Panc1 (cell line): ENCODE results near the gene SMIM20. TPM values are rescaled to one million over a fixed set of nuclear protein-coding genes. Genes with fewer than 3 reads are reported as not detected.
"Not testable (repeated sequence)": the region's sequence is repeated elsewhere in the genome, so short reads cannot be mapped to it uniquely, and the experiment has no call there.

Source experiments
- ATAC-seq: fragments of 200-7000 bp; cut with Tn5 transposase; 2 replicates; pipeline ENCODE4 v1.9.1; 2020; ENCODE audit warnings: mild to moderate bottlenecking, moderate library complexity
- Bru-seq: library from RNA; stranded (reverse); fragments of 400-500 nt; gene quantifications from one replicate; lab custom pipeline; 2021; lab: Mats Ljungman, UMichigan
- BruChase-seq, 2 experiments: library from RNA; stranded (reverse); fragments of 400-500 nt; gene quantifications; one replicate each; lab custom pipeline; 2021; lab: Mats Ljungman, UMichigan
- BruUV-seq: library from RNA; stranded (reverse); fragments of 400-500 nt; replicated peaks from 2 replicates; lab custom pipeline; 2021; lab: Mats Ljungman, UMichigan
- CTCF ChIA-PET: fragments of 300-600 bp; sonication (Branson Sonifier 250); formaldehyde crosslinking; loops from one replicate; lab custom pipeline; 2022; ENCODE audit warnings: antibody characterized with exemption; lab: Charles Lee
- POLR2A ChIA-PET: fragments of 300-600 bp; sonication (Branson Sonifier 250); formaldehyde crosslinking; loops from one replicate; lab custom pipeline; 2022; ENCODE audit warnings: antibody characterized with exemption; lab: Charles Lee
- DNase-seq: peaks from one replicate; pipeline ENCODE4 v3.0.0-alpha.2; 2010; ENCODE audit warnings: low read depth, low spot score
- H3K27ac ChIP-seq: 2 replicates; pipeline ENCODE4 v1.5.1; 2011; ENCODE audit warnings: mild to moderate bottlenecking, low read length, inconsistent platforms
- H3K27me3 ChIP-seq: fragments of 200-500 bp; sonication (Bioruptor generic); 2 replicates; pipeline ENCODE4 v1.6.0; 2014; ENCODE audit warnings: low read length, inconsistent platforms; ENCODE audit not compliant: control insufficient read depth, insufficient read depth
- H3K36me3 ChIP-seq: fragments of 200-500 bp; sonication (Bioruptor generic); 2 replicates; pipeline ENCODE4 v1.5.1; 2014; ENCODE audit warnings: inconsistent platforms, mild to moderate bottlenecking, low read length, moderate library complexity; ENCODE audit not compliant: control insufficient read depth, insufficient read depth
- H3K4me1 ChIP-seq: 2 replicates; pipeline ENCODE4 v1.5.1; 2011; ENCODE audit warnings: inconsistent platforms, mild to moderate bottlenecking, low read length, moderate library complexity; ENCODE audit not compliant: control insufficient read depth, insufficient read depth
- H3K4me3 ChIP-seq, 2 experiments: 2 replicates each; pipeline ENCODE4 v1.5.1; 2011 to 2012; ENCODE audit warnings: low read depth in 2 of 2, low read length in 2 of 2, mild to moderate bottlenecking in 2 of 2, inconsistent platforms in 1 of 2, moderate library complexity in 1 of 2
- H3K9me3 ChIP-seq: fragments of 200-500 bp; sonication (Bioruptor generic); 2 replicates; pipeline ENCODE4 v1.5.1; 2014; ENCODE audit warnings: low read depth, mild to moderate bottlenecking, inconsistent platforms, low read length, moderate library complexity; ENCODE audit not compliant: control insufficient read depth, insufficient read depth
- POLR2AphosphoS5 ChIP-seq: IDR thresholded peaks from 2 replicates; pipeline ENCODE4 v1.6.1; 2012; ENCODE audit warnings: mild to moderate bottlenecking, low read depth, low read length, moderate library complexity
- SIN3A ChIP-seq: IDR thresholded peaks from 2 replicates; pipeline ENCODE4 v1.6.1; 2012; ENCODE audit warnings: low read depth, mild to moderate bottlenecking, low read length, moderate library complexity, borderline replicate concordance; ENCODE audit not compliant: insufficient read depth
- in situ Hi-C: cut with HindIII; loops from 2 replicates; pipeline ENCODE4 v1.10.0; 2016; ENCODE audit warnings: low sequenced_read_pairs, low pct_unique_long_range_greater_than_20kb
- intact Hi-C: fragments of 100-400 bp; cut with micrococcal nuclease; formaldehyde crosslinking; loops from one replicate; pipeline ENCODE4 v1.10.0; 2022; ENCODE audit not compliant: unreplicated experiment
- long read RNA-seq: library from polyadenylated mRNA; unstranded; transcript quantifications from one replicate; pipeline ENCODE4 v2.0.0, GENCODE V29; 2021; ENCODE audit not compliant: unreplicated experiment
- polyA plus RNA-seq: library from polyadenylated mRNA; unstranded; fragments of >200 nt; gene quantifications from one replicate; pipeline ENCODE4 v1.2.1, GENCODE V29; 2012; ENCODE audit warnings: missing spikeins; ENCODE audit not compliant: insufficient read length
- total RNA-seq: library from RNA; stranded (reverse); gene quantifications from one replicate; pipeline ENCODE4 v1.2.1, GENCODE V29; 2021; ENCODE audit not compliant: unreplicated experiment
- TF ChIP-seq, protein P1 (sequence below), 2 experiments: IDR thresholded peaks; 2 replicates each; pipeline ENCODE4 v1.6.1; 2011 to 2012; ENCODE audit warnings: low read depth in 2 of 2, control low read depth in 1 of 2, low read length in 1 of 2, mild to moderate bottlenecking in 1 of 2, moderate library complexity in 1 of 2; ENCODE audit not compliant: insufficient read depth in 1 of 2
- TF ChIP-seq, protein P2 (sequence below): fragments of 450-650 bp; IDR thresholded peaks from 2 replicates; pipeline ENCODE4 v1.5.1; 2017; ENCODE audit warnings: mild to moderate bottlenecking

SMIM20 gene
- total RNA-seq (16.5 TPM), Bru-seq, nascent RNA (percentile 63 among the genes with signal in this experiment), BruChase-seq, experiment 1, labeled RNA remaining after a 2-hour chase (percentile 65 among the genes with signal in this experiment), BruChase-seq, experiment 2, labeled RNA remaining after a 6-hour chase (percentile 66 among the genes with signal in this experiment)
- polyA plus RNA-seq = 14.4 TPM
- long read RNA-seq, transcript SMIM20-201 (3 exons, 935 nt) = major isoform, 20 of 26 reads
- long read RNA-seq, partial matches to known transcripts = 0 of 26 reads
- long read RNA-seq, other reads (novel, unspliced or antisense) = 6 of 26 reads

DNA sequence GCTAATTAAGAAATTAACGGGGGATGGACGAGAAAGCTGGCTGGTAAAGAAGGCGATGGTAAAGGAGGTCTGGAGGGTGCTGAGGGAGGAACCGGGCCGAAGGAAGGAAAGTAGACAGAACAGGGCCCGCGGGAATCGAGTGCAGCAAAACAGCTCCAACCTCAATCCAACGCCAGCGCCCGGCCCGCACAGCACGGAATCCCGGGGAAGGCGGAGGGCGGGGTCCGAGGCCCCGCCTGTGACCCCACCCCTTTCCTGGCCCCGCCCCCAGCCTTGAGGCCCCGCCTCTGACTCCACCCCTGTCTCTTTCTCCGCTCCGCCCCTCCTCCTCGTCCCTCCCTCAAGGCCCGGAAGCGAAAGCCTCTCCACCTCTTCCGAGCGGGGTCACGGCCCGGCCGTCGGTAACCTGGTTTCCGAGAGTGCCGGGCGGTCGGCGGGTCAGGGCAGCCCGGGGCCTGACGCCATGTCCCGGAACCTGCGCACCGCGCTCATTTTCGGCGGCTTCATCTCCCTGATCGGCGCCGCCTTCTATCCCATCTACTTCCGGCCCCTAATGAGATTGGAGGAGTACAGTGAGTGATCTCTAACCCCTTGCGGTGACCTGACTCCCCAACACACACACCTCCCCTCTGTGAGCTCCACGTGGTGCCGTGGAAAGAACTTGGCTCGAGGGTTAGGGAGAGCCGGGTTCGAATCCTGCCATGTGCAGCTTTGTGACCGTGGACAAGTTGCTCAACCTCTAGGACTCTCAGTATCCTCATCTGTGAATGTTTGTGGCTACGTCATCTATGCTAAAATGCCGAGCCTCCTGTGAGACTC is at the start of gene SMIM20:
SMIM20 (plus strand) TSS at position 370 of the 819 bp plus-strand sequence; CDS start at position 464, 94 bp downstream.
- peak; percentile 73; the same call in 1 of the 2 replicates for TF ChIP-seq POLR2AphosphoS5
- TF ChIP-seq, protein P1, sequence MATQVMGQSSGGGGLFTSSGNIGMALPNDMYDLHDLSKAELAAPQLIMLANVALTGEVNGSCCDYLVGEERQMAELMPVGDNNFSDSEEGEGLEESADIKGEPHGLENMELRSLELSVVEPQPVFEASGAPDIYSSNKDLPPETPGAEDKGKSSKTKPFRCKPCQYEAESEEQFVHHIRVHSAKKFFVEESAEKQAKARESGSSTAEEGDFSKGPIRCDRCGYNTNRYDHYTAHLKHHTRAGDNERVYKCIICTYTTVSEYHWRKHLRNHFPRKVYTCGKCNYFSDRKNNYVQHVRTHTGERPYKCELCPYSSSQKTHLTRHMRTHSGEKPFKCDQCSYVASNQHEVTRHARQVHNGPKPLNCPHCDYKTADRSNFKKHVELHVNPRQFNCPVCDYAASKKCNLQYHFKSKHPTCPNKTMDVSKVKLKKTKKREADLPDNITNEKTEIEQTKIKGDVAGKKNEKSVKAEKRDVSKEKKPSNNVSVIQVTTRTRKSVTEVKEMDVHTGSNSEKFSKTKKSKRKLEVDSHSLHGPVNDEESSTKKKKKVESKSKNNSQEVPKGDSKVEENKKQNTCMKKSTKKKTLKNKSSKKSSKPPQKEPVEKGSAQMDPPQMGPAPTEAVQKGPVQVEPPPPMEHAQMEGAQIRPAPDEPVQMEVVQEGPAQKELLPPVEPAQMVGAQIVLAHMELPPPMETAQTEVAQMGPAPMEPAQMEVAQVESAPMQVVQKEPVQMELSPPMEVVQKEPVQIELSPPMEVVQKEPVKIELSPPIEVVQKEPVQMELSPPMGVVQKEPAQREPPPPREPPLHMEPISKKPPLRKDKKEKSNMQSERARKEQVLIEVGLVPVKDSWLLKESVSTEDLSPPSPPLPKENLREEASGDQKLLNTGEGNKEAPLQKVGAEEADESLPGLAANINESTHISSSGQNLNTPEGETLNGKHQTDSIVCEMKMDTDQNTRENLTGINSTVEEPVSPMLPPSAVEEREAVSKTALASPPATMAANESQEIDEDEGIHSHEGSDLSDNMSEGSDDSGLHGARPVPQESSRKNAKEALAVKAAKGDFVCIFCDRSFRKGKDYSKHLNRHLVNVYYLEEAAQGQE (IDR thresholded peaks at IDR 0.05; ENCODE audit: insufficient read depth in 1 of 2, low read depth in 2 of 2, low read length in 1 of 2) = no peak
- 0 out of 2 replicates have a peak, but pooled peaks have one; percentile 52 for TF ChIP-seq SIN3A
- BruUV-seq = no TSS peak
- ChIA-PET POLR2A (no interaction called here), CTCF (no interaction called here)
- peak; percentile 53 for DNase-seq
- Histone ChIP-seq H3K36me3 (peaks cover 6% of the 10 kb centered on the region; the same call in 1 of the 2 replicates), H3K27me3 (no peaks in the 10 kb centered on the region), H3K4me3 (peak within 1 kb of the TSS; percentile 79 to 85), H3K27ac (peak within 1 kb of the TSS; percentile 96), H3K4me1 (no peaks in the 10 kb centered on the region; the same call in 1 of the 2 replicates), H3K9me3 (no peaks in the 10 kb centered on the region)
- peak; percentile 97 for ATAC-seq
- in situ Hi-C loops = no loop called here
- intact Hi-C loops = no loop called here

DNA sequence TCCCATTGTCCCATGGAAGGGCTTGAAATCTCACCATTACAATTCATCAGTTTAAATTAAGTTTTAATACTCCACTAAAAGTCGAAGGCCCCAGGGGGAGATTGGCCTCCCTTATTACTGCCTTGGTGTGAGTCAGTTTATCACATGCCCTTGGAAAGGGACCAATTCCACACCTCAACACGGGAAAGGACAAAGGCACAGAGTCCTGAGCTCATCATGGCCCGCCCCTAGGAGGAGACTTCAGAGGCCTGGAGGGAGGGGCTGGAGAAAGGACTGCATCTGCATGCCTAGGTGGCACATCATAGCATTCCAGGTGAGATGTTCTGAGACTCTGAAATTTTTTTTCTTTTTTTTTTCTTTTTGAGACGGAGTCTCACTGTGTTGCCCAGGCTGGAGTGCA is 48.4 kb upstream of the SMIM20 start:
- ChIA-PET CTCF (interaction anchor here (0.5 kb wide), 1 partner anchor 74 kb away, joined by 3 read pairs; no protein-coding TSS in a partner anchor), POLR2A (interaction anchor here (0.7 kb wide), 1 partner anchor 460 kb away, joined by 3 read pairs; no protein-coding TSS in a partner anchor)
- intact Hi-C loops = no loop called here
- Histone ChIP-seq H3K36me3 (no peaks in the 10 kb centered on the region), H3K27me3 (no peaks in the 10 kb centered on the region; the same call in none of the 2 replicates), H3K27ac (no peak overlapping the region), H3K4me1 (no peaks in the 10 kb centered on the region), H3K4me3 (no peak overlapping the region), H3K9me3 (no peaks in the 10 kb centered on the region)
- no peak for ATAC-seq
- no peak for TF ChIP-seq SIN3A
- TF ChIP-seq, protein P1 (IDR thresholded peaks at IDR 0.05; ENCODE audit: insufficient read depth in 1 of 2, low read depth in 2 of 2, low read length in 1 of 2) = no peak
- TF ChIP-seq, protein P2, sequence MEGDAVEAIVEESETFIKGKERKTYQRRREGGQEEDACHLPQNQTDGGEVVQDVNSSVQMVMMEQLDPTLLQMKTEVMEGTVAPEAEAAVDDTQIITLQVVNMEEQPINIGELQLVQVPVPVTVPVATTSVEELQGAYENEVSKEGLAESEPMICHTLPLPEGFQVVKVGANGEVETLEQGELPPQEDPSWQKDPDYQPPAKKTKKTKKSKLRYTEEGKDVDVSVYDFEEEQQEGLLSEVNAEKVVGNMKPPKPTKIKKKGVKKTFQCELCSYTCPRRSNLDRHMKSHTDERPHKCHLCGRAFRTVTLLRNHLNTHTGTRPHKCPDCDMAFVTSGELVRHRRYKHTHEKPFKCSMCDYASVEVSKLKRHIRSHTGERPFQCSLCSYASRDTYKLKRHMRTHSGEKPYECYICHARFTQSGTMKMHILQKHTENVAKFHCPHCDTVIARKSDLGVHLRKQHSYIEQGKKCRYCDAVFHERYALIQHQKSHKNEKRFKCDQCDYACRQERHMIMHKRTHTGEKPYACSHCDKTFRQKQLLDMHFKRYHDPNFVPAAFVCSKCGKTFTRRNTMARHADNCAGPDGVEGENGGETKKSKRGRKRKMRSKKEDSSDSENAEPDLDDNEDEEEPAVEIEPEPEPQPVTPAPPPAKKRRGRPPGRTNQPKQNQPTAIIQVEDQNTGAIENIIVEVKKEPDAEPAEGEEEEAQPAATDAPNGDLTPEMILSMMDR = no peak
- no peak for TF ChIP-seq POLR2AphosphoS5
- DNase-seq = no peak
- no TSS peak for BruUV-seq
- in situ Hi-C loops = no loop called here

DNA sequence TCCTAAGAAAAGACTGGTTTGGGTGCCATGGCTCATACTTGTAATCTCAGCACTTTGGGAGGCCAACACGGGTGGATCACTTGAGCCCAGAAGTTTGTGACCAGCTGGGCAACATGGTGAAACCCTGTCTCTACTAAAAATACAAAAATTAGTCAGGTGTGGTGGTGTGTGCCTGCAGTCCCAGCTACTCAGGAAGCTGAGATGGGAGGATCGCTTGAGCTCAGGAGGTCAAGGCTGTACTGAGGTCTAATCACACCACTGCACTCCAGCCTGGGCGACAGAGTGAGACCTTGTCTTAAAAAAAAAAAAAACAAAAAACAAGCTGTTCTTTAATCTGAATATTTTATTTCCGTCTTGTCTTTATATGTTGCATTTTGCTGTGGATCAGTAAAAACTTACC is 47.6 kb upstream of the SMIM20 start:
- DNase-seq, intact Hi-C loops, H3K4me3 ChIP-seq, ATAC-seq, H3K36me3 ChIP-seq, H3K4me1 ChIP-seq, CTCF ChIA-PET, H3K27me3 ChIP-seq, BruUV-seq, H3K27ac ChIP-seq, in situ Hi-C loops, H3K9me3 ChIP-seq: not testable (repeated sequence)
- POLR2A ChIA-PET = interaction anchor here (0.7 kb wide), 1 partner anchor 459 kb away, joined by 3 read pairs; no protein-coding TSS in a partner anchor
